Endothelial cell of umbilical vein (primary cell): ENCODE measurements around the gene KCNE4.

Source experiments
- EZH2 ChIP-seq: IDR thresholded peaks from 2 replicates; pipeline ENCODE4 v1.6.1; 2012; ENCODE audit warnings: borderline replicate concordance, low read depth, mild to moderate bottlenecking, moderate library complexity, low read length, inconsistent platforms; ENCODE audit not compliant: severe bottlenecking
- JUN ChIP-seq: IDR thresholded peaks from 2 replicates; pipeline ENCODE4 v1.6.1; 2011; ENCODE audit warnings: borderline replicate concordance, low read depth; ENCODE audit not compliant: insufficient read length, insufficient read depth
- POLR2A ChIP-seq: IDR thresholded peaks from 2 replicates; pipeline ENCODE4 v1.6.1; 2012; ENCODE audit warnings: low read depth, mild to moderate bottlenecking, control low read depth, low read length
- TF ChIP-seq, protein P1 (sequence below), 2 donors: IDR thresholded peaks; 1 replicate in 1 of 2; 2 replicates in 1 of 2; pipeline ENCODE4 v1.5.1; 2011; ENCODE audit warnings: low read length in 2 of 2, mild to moderate bottlenecking in 2 of 2, moderate library complexity in 2 of 2, control low read depth in 1 of 2, inconsistent platforms in 1 of 2, low read depth in 1 of 2; ENCODE audit not compliant: insufficient read depth in 1 of 2; ENCODE audit errors: extremely low read depth in 1 of 2

- no peak for TF ChIP-seq POLR2A
- no peak for TF ChIP-seq JUN
- TF ChIP-seq, protein P1, sequence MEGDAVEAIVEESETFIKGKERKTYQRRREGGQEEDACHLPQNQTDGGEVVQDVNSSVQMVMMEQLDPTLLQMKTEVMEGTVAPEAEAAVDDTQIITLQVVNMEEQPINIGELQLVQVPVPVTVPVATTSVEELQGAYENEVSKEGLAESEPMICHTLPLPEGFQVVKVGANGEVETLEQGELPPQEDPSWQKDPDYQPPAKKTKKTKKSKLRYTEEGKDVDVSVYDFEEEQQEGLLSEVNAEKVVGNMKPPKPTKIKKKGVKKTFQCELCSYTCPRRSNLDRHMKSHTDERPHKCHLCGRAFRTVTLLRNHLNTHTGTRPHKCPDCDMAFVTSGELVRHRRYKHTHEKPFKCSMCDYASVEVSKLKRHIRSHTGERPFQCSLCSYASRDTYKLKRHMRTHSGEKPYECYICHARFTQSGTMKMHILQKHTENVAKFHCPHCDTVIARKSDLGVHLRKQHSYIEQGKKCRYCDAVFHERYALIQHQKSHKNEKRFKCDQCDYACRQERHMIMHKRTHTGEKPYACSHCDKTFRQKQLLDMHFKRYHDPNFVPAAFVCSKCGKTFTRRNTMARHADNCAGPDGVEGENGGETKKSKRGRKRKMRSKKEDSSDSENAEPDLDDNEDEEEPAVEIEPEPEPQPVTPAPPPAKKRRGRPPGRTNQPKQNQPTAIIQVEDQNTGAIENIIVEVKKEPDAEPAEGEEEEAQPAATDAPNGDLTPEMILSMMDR (IDR thresholded peaks at IDR 0.05; ENCODE audit: extremely low read depth in 1 of 2, insufficient read depth in 1 of 2, low read depth in 1 of 2, low read length in 2 of 2), result no peak
- TF ChIP-seq EZH2, result no peak
Measured at GRCh38 chr2:223099561-223099960, 47.6 kb downstream of the KCNE4 start.
